ENCODE measurements around the gene USP10. TPM values are rescaled to one million over a fixed set of nuclear protein-coding genes. Genes with fewer than 3 reads are reported as not detected.

The USP10 gene
- total and polyA plus RNA-seq, 12 donors, result 17.5 to 82.9 (median 62.8) TPM

- no peak for ATAC-seq
These were observed 117.8 kb downstream of the USP10 start for GRCh38 chr16:84817613-84818012.

GRCh38 chr16:84818133-84818532, 118.3 kb downstream of the USP10 start:
- no peak overlapping the region for H3K27ac ChIP-seq
- no peaks in the 10 kb centered on the region for H3K9me3 ChIP-seq
- DNase-seq (no peak), ATAC-seq (no peak)
- no peak for TF ChIP-seq CTCF (IDR thresholded peaks at IDR 0.05)
- intact Hi-C loops (cut with DNase I), result no loop called here
- H3K36me3 ChIP-seq, result no peaks in the 10 kb centered on the region
- H3K4me1 ChIP-seq, result peaks cover 0 to 36% (median 13%) of the 10 kb centered on the region in 9 donors
- WGBS, 2 donors, result 83 to 89% methylated on average over 2 of the region's 2 CpGs
- H3K4me3 ChIP-seq, result no peak overlapping the region
- H3K27me3 ChIP-seq, result peaks cover 0 to 21% (median 9%) of the 10 kb centered on the region in 7 donors

More at GRCh38 chr16:84817613-84818012, 117.8 kb downstream of the USP10 start:
- Histone ChIP-seq H3K36me3 (no peaks in the 10 kb centered on the region), H3K9me3 (no peaks in the 10 kb centered on the region), H3K27ac (no peak overlapping the region), H3K4me3 (no peak overlapping the region), H3K27me3 (peaks cover 0 to 21% (median 9%) of the 10 kb centered on the region in 7 donors), H3K4me1 (peaks cover 0 to 31% (median 13%) of the 10 kb centered on the region in 9 donors)
- no peak for TF ChIP-seq CTCF (IDR thresholded peaks at IDR 0.05)
- intact Hi-C loops (cut with DNase I), result no loop called here
- 68 to 88% methylated on average over 2 of the region's 2 CpGs for WGBS, 2 donors
- DNase-seq, result no peak

- Histone ChIP-seq H3K4me3 (peak overlapping the region in 8 of 10 donors; percentile 47 to 71 (median 68)), H3K9me3 (no peaks in the 10 kb centered on the region), H3K4me1 (peaks cover 0 to 46% (median 17%) of the 10 kb centered on the region in 9 donors), H3K27me3 (peaks cover 0 to 21% (median 9%) of the 10 kb centered on the region in 7 donors), H3K36me3 (no peaks in the 10 kb centered on the region), H3K27ac (peak overlapping the region in 2 of 10 donors; percentile 14 to 89)
- ATAC-seq (peak in 3 of 8 donors; percentile 1 to 3 (median 2)), DNase-seq (no peak)
- TF ChIP-seq CTCF (IDR thresholded peaks at IDR 0.05), result no peak
- intact Hi-C loops (cut with DNase I), result no loop called here
- WGBS, 2 donors, result 59 to 64% methylated on average over 29 of the region's 29 CpGs
These were observed 119.3 kb downstream of the USP10 start for GRCh38 chr16:84818989-84819643.

- peaks cover 0 to 53% (median 17%) of the 10 kb centered on the region in 9 donors for H3K4me1 ChIP-seq
- no peak for TF ChIP-seq CTCF (IDR thresholded peaks at IDR 0.05)
- H3K4me3 ChIP-seq, result peak within 1 kb of the TSS; percentile 47 to 71 (median 65)
- peaks cover 0 to 21% (median 9%) of the 10 kb centered on the region in 7 donors for H3K27me3 ChIP-seq
- DNase-seq (peak; percentile 91 to 96), ATAC-seq (peak; percentile 91 to 97 (median 92))
- WGBS, 2 donors, result 2 to 3% methylated on average over 53 of the region's 53 CpGs
- no peaks in the 10 kb centered on the region for H3K9me3 ChIP-seq
- H3K36me3 ChIP-seq, result no peaks in the 10 kb centered on the region
- intact Hi-C loops (cut with DNase I), result no loop called here
- peak within 1 kb of the TSS in 9 of 10 donors; percentile 7 to 89 (median 75) for H3K27ac ChIP-seq
These were observed 120.0 kb downstream of the USP10 start, which contains the start of gene CRISPLD2 for GRCh38 chr16:84819644-84820304. CRISPLD2 (plus strand) TSS chr16:84819985; CDS start chr16:84838496, 18,511 bp downstream.

All from heart right ventricle (tissue), 16 donors.